ENCODE data around the gene ABCB1.

Gene ABCB1

GRCh38 chr7:87600130-87601124 lies at the start of gene ABCB1:
TSS of gene ABCB1 (minus strand) at chr7:87600884. CDS start at chr7:87600184, 700 bp downstream.
- DNase-seq, result no peak

GRCh38 chr7:87648316-87648715 lies 47.6 kb upstream of the ABCB1 start:
- DNase-seq, result no peak

- DNase-seq, result no peak
Measured at GRCh38 chr7:87645446-87645845, 44.8 kb upstream of the ABCB1 start.

GRCh38 chr7:87635921-87636320 lies 35.2 kb upstream of the ABCB1 start:
- DNase-seq, result no peak

GRCh38 chr7:87628780-87629569 lies 28.3 kb upstream of the ABCB1 start:
- DNase-seq, result no peak

- no peak for DNase-seq
Measured at GRCh38 chr7:87627634-87627994, 26.9 kb upstream of the ABCB1 start.

- no peak for DNase-seq
Measured at GRCh38 chr7:87625101-87625500, 24.4 kb upstream of the ABCB1 start.

- no peak for DNase-seq
Measured at GRCh38 chr7:87624628-87625027, 23.9 kb upstream of the ABCB1 start.

- DNase-seq, result no peak
Measured at GRCh38 chr7:87615197-87615596, 14.5 kb upstream of the ABCB1 start.

- no peak for DNase-seq
Measured at GRCh38 chr7:87609916-87610315, 9.2 kb upstream of the ABCB1 start.

GRCh38 chr7:87608431-87608830 lies 7.7 kb upstream of the ABCB1 start:
- no peak for DNase-seq

GRCh38 chr7:87604264-87604663 lies 3.6 kb upstream of the ABCB1 start:
- DNase-seq, result no peak

GRCh38 chr7:87599336-87599735 lies 1.3 kb downstream of the ABCB1 start:
- no peak for DNase-seq

- DNase-seq, result no peak
Measured at GRCh38 chr7:87598234-87599009, 2.3 kb downstream of the ABCB1 start.

- no peak for DNase-seq
Measured at GRCh38 chr7:87596696-87597095, 4.0 kb downstream of the ABCB1 start.

GRCh38 chr7:87596136-87596535 lies 4.5 kb downstream of the ABCB1 start:
- no peak for DNase-seq

- DNase-seq, result no peak
Measured at GRCh38 chr7:87592300-87592699, 8.4 kb downstream of the ABCB1 start.

- no peak for DNase-seq
Measured at GRCh38 chr7:87591211-87591610, 9.5 kb downstream of the ABCB1 start.

GRCh38 chr7:87590578-87590977 lies 10.1 kb downstream of the ABCB1 start:
- no peak for DNase-seq

- DNase-seq, result no peak
Measured at GRCh38 chr7:87589631-87590030, 11.1 kb downstream of the ABCB1 start.

- DNase-seq, result no peak
Measured at GRCh38 chr7:87581723-87582122, 19.0 kb downstream of the ABCB1 start.

GRCh38 chr7:87580636-87581035 lies 20.0 kb downstream of the ABCB1 start:
- no peak for DNase-seq

- DNase-seq, result no peak
Measured at GRCh38 chr7:87575521-87575920, 25.2 kb downstream of the ABCB1 start.
